SK-N-SH treated with all-trans-retinoic acid at 6 μM for 48 hours (cell line): ENCODE measurements around the gene TRIM59.

ENCODE experiments used
- ATAC-seq: fragments of 200-7000 bp; cut with Tn5 transposase; 3 replicates; pipeline ENCODE4 v1.9.1; 2020; ENCODE audit warnings: mild to moderate bottlenecking, moderate library complexity
- ARNTL ChIP-seq: fragments of 450-650 bp; formaldehyde crosslinking; IDR thresholded peaks from 2 replicates; pipeline ENCODE4 v1.5.0; 2020; ENCODE audit warnings: low read depth, mild to moderate bottlenecking, moderate library complexity, borderline replicate concordance
- CSDC2 ChIP-seq: fragments of 250-450 bp; sonication (Bioruptor Pico); IDR thresholded peaks from 2 replicates; pipeline ENCODE4 v1.5.0; 2020; ENCODE audit warnings: mild to moderate bottlenecking, moderate library complexity
- GLIS3 ChIP-seq: fragments of 250-450 bp; sonication (Bioruptor Pico); IDR thresholded peaks from 2 replicates; pipeline ENCODE4 v1.5.0; 2020; ENCODE audit warnings: mild to moderate bottlenecking, moderate library complexity
- OSR1 ChIP-seq: fragments of 250-450 bp; sonication (Bioruptor Pico); IDR thresholded peaks from 2 replicates; pipeline ENCODE4 v1.8.0; 2022; ENCODE audit warnings: moderate library complexity, mild to moderate bottlenecking, inconsistent platforms
- PPARA ChIP-seq: fragments of 250-450 bp; sonication (Bioruptor Pico); IDR thresholded peaks from 2 replicates; pipeline ENCODE4 v1.5.0; 2020; ENCODE audit warnings: mild to moderate bottlenecking, borderline replicate concordance
- SNAI2 ChIP-seq: fragments of 250-450 bp; sonication (Bioruptor Pico); IDR thresholded peaks from 2 replicates; pipeline ENCODE4 v1.5.0; 2020; ENCODE audit warnings: mild to moderate bottlenecking, moderate library complexity
- TCF4 ChIP-seq: fragments of 250-450 bp; sonication (Bioruptor Pico); IDR thresholded peaks from 2 replicates; pipeline ENCODE4 v1.8.0; 2021; ENCODE audit warnings: mild to moderate bottlenecking, moderate library complexity, borderline replicate concordance
- ZFP3 ChIP-seq: fragments of 250-450 bp; sonication (Bioruptor Pico); IDR thresholded peaks from 2 replicates; pipeline ENCODE4 v1.5.0; 2020; ENCODE audit warnings: mild to moderate bottlenecking, moderate library complexity
- ZFP30 ChIP-seq: fragments of 450-650 bp; formaldehyde crosslinking; IDR thresholded peaks from 2 replicates; pipeline ENCODE4 v1.5.0; 2022; ENCODE audit warnings: mild to moderate bottlenecking, moderate library complexity
- ZNF70 ChIP-seq: fragments of 450-650 bp; formaldehyde crosslinking; IDR thresholded peaks from 2 replicates; pipeline ENCODE4 v1.5.0; 2020; ENCODE audit warnings: mild to moderate bottlenecking, moderate library complexity
- ZNF8 ChIP-seq: fragments of 450-650 bp; formaldehyde crosslinking; IDR thresholded peaks from 2 replicates; pipeline ENCODE4 v1.5.0; 2020; ENCODE audit warnings: mild to moderate bottlenecking, moderate library complexity
- TF ChIP-seq, protein P1 (sequence below): fragments of 250-450 bp; sonication (Bioruptor Pico); IDR thresholded peaks from 2 replicates; pipeline ENCODE4 v1.5.1; 2021; ENCODE audit warnings: mild to moderate bottlenecking, moderate library complexity
- TF ChIP-seq, protein P2 (sequence below): fragments of 250-450 bp; sonication (Bioruptor Pico); IDR thresholded peaks from 2 replicates; pipeline ENCODE4 v1.8.0; 2021; ENCODE audit warnings: low read depth, mild to moderate bottlenecking, moderate library complexity, borderline replicate concordance
- TF ChIP-seq, protein P3 (sequence below): fragments of 250-450 bp; sonication (Bioruptor Pico); IDR thresholded peaks from 2 replicates; pipeline ENCODE4 v1.8.0; 2020; ENCODE audit warnings: mild to moderate bottlenecking, moderate library complexity, borderline replicate concordance
- TF ChIP-seq, protein P4 (sequence below): fragments of 250-450 bp; sonication (Bioruptor Pico); IDR thresholded peaks from 2 replicates; pipeline ENCODE4 v1.5.1; 2020; ENCODE audit warnings: low read depth, mild to moderate bottlenecking, moderate library complexity
- TF ChIP-seq, protein P5 (sequence below): fragments of 250-450 bp; sonication (Bioruptor Pico); IDR thresholded peaks from 2 replicates; pipeline ENCODE4 v1.5.0; 2020; ENCODE audit warnings: mild to moderate bottlenecking, moderate library complexity

The TRIM59 gene

DNA sequence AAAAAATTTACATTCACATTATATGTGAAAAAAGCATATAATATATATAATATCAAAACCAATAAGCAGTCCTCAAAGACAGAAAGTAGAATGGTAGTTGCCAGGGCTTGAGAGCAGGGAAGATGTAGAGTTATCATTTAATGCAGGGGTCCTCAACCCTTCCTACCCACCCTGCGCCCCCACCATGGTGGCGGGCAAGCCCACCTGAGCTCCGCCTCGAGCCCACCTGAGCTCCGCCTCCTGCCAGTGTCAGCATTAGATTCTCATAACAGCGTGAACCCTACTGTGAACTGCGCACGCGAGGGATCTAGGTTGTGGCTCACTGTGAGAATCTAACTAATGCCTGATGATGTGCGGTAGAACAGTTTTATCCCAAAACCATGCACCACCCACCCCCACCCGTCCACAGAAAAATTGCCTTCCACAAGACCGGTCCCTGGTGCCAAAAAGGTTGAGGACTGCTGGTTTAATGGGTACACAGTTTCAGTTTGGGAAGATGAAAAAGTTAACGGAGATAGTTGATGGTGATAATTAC is 3.0 kb downstream of the TRIM59 start:
- no peak for ATAC-seq
- TF ChIP-seq ZFP3 (no peak), TCF4 (CRISPR knock-in tag) (no peak), ZNF8 (no peak)
- TF ChIP-seq, protein P1, sequence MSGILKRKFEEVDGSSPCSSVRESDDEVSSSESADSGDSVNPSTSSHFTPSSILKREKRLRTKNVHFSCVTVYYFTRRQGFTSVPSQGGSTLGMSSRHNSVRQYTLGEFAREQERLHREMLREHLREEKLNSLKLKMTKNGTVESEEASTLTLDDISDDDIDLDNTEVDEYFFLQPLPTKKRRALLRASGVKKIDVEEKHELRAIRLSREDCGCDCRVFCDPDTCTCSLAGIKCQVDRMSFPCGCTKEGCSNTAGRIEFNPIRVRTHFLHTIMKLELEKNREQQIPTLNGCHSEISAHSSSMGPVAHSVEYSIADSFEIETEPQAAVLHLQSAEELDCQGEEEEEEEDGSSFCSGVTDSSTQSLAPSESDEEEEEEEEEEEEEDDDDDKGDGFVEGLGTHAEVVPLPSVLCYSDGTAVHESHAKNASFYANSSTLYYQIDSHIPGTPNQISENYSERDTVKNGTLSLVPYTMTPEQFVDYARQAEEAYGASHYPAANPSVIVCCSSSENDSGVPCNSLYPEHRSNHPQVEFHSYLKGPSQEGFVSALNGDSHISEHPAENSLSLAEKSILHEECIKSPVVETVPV = no peak
- TF ChIP-seq, protein P2, sequence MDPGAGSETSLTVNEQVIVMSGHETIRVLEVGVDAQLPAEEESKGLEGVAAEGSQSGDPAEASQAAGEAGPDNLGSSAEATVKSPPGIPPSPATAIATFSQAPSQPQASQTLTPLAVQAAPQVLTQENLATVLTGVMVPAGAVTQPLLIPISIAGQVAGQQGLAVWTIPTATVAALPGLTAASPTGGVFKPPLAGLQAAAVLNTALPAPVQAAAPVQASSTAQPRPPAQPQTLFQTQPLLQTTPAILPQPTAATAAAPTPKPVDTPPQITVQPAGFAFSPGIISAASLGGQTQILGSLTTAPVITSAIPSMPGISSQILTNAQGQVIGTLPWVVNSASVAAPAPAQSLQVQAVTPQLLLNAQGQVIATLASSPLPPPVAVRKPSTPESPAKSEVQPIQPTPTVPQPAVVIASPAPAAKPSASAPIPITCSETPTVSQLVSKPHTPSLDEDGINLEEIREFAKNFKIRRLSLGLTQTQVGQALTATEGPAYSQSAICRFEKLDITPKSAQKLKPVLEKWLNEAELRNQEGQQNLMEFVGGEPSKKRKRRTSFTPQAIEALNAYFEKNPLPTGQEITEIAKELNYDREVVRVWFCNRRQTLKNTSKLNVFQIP (CRISPR knock-in tag) = no peak
- TF ChIP-seq, protein P3, sequence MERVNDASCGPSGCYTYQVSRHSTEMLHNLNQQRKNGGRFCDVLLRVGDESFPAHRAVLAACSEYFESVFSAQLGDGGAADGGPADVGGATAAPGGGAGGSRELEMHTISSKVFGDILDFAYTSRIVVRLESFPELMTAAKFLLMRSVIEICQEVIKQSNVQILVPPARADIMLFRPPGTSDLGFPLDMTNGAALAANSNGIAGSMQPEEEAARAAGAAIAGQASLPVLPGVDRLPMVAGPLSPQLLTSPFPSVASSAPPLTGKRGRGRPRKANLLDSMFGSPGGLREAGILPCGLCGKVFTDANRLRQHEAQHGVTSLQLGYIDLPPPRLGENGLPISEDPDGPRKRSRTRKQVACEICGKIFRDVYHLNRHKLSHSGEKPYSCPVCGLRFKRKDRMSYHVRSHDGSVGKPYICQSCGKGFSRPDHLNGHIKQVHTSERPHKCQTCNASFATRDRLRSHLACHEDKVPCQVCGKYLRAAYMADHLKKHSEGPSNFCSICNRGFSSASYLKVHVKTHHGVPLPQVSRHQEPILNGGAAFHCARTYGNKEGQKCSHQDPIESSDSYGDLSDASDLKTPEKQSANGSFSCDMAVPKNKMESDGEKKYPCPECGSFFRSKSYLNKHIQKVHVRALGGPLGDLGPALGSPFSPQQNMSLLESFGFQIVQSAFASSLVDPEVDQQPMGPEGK (CRISPR knock-in tag) = no peak

DNA sequence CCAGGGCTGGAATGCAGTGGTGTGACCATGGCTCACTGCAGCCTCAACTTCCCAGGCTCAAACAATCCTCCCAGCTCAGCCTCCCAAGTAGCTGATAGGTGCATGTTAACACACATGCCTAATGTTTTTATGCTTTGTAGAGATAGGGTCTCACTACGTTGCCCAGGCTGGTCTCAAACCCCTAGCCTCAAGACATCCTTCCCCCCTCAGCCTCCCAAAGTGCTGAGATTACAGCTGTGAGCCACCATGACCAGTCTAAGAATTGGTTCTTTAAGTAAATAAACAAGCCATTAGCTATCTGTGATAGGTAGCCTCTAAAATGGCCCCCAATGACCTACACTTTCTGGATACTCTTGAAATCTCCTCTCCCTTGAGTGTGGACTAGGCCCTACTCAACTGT is 3.7 kb downstream of the TRIM59 start:
- TF ChIP-seq, protein P4, sequence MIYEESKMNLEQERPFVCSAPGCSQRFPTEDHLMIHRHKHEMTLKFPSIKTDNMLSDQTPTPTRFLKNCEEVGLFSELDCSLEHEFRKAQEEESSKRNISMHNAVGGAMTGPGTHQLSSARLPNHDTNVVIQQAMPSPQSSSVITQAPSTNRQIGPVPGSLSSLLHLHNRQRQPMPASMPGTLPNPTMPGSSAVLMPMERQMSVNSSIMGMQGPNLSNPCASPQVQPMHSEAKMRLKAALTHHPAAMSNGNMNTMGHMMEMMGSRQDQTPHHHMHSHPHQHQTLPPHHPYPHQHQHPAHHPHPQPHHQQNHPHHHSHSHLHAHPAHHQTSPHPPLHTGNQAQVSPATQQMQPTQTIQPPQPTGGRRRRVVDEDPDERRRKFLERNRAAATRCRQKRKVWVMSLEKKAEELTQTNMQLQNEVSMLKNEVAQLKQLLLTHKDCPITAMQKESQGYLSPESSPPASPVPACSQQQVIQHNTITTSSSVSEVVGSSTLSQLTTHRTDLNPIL (CRISPR knock-in tag) = no peak
- TF ChIP-seq CSDC2 (CRISPR knock-in tag) (no peak), ZFP3 (no peak), ZFP30 (no peak), OSR1 (no peak), SNAI2 (no peak), GLIS3 (CRISPR knock-in tag) (no peak), ZNF8 (no peak), TCF4 (CRISPR knock-in tag) (no peak), PPARA (CRISPR knock-in tag) (no peak), ARNTL (CRISPR knock-in tag) (no peak), ZNF70 (no peak)
- TF ChIP-seq, protein P1 = no peak
- TF ChIP-seq, protein P2 (CRISPR knock-in tag) = no peak
- no peak for ATAC-seq

DNA sequence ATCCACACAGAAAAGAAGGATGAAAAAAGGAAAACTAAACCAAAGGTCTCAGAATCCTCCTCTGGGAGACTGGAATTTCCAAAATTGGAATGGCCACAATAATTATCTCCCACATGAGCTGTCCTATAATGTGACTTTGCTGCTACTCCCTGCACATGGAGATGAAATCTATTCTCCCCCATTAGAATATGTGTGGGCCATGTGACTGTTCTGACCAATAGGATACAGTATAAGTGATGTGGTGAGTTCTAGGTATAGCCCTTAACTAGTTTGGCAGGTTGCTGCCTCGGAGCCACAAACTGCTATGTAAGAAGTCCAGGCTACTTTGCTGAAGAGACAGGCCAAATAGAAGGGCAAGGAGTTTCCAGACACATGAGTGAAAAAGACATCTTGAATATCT is 5.2 kb downstream of the TRIM59 start:
- no peak for TF ChIP-seq SNAI2
- TF ChIP-seq, protein P5, sequence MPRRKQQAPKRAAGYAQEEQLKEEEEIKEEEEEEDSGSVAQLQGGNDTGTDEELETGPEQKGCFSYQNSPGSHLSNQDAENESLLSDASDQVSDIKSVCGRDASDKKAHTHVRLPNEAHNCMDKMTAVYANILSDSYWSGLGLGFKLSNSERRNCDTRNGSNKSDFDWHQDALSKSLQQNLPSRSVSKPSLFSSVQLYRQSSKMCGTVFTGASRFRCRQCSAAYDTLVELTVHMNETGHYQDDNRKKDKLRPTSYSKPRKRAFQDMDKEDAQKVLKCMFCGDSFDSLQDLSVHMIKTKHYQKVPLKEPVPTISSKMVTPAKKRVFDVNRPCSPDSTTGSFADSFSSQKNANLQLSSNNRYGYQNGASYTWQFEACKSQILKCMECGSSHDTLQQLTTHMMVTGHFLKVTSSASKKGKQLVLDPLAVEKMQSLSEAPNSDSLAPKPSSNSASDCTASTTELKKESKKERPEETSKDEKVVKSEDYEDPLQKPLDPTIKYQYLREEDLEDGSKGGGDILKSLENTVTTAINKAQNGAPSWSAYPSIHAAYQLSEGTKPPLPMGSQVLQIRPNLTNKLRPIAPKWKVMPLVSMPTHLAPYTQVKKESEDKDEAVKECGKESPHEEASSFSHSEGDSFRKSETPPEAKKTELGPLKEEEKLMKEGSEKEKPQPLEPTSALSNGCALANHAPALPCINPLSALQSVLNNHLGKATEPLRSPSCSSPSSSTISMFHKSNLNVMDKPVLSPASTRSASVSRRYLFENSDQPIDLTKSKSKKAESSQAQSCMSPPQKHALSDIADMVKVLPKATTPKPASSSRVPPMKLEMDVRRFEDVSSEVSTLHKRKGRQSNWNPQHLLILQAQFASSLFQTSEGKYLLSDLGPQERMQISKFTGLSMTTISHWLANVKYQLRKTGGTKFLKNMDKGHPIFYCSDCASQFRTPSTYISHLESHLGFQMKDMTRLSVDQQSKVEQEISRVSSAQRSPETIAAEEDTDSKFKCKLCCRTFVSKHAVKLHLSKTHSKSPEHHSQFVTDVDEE (CRISPR knock-in tag) = no peak
- no peak for ATAC-seq
